ENCODE data around the gene SH3BP1.

GRCh38 chr22:37619991-37620390 is 19.5 kb upstream of the SH3BP1 start:
- no peak for TF ChIP-seq CTCF (IDR thresholded peaks at IDR 0.05; ENCODE audit: poor library complexity, severe bottlenecking)
- no peak for TF ChIP-seq POLR2AphosphoS5 (IDR thresholded peaks at IDR 0.05)
- TF ChIP-seq EZH2 (IDR thresholded peaks at IDR 0.05; ENCODE audit: borderline replicate concordance, insufficient read depth, low read length, poor library complexity, severe bottlenecking), result no peak
- no peak for TF ChIP-seq SMC3 (conservative IDR thresholded peaks at IDR 0.05; ENCODE audit: poor library complexity)
- no peak for TF ChIP-seq TAF1 (IDR thresholded peaks at IDR 0.05; ENCODE audit: low read depth)
- no peak for TF ChIP-seq REST (IDR thresholded peaks at IDR 0.05; ENCODE audit: borderline replicate concordance)
- no peak for TF ChIP-seq MXI1 (conservative IDR thresholded peaks at IDR 0.05; ENCODE audit: poor library complexity, severe bottlenecking)

All from neural cell (in vitro differentiated cells).